ENCODE results near the gene TRAK1.

TRAK1 gene

GRCh38 chr3:42182555-42182954, 91.4 kb downstream of the TRAK1 start:
- no peak for DNase-seq

GRCh38 chr3:42183991-42184632, 93.0 kb downstream of the TRAK1 start:
- no peak for DNase-seq

GRCh38 chr3:42184651-42185443, 93.7 kb downstream of the TRAK1 start:
- no peak for DNase-seq

DNA sequence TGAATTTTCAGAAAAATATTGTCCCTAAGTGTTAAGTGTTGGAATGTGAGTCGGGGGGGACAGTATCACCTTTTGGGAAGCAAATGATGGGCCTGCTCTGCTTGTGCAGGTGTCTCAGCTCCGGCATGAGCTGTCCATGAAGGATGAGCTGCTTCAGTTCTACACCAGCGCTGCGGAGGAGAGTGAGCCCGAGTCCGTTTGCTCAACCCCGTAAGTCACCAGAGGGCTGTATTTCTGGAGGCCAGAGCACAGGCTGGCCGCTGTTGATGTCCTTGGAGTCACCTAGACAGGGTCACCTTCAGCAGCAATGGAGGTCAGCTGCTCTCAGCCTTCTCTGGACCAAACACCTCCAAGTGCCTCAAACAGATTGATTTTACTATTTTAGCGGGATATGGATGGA, 96.8 kb downstream of the TRAK1 start:
- DNase-seq = no peak

DNA sequence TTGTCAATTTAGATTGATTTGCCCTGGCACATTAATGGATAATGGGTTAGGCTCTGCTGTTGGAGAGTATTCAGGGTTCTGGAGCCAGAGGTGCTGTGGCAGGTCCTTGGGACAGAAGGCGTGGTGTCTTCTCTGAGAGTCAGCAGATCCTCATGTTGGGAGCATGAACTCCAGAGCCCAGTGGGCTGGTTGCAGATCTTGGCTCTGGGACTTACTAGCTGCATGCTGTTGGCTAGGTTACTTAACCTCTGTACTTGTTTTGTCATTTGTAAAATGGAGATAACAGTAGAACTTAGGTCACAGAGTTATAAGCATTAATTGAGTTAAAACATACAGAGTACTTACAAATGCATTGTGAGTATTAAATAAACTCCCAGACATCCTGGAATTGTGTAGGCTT, 97.2 kb downstream of the TRAK1 start:
- no peak for DNase-seq

- no peak for DNase-seq
Measured at GRCh38 chr3:42189001-42189460, 97.9 kb downstream of the TRAK1 start.

DNA sequence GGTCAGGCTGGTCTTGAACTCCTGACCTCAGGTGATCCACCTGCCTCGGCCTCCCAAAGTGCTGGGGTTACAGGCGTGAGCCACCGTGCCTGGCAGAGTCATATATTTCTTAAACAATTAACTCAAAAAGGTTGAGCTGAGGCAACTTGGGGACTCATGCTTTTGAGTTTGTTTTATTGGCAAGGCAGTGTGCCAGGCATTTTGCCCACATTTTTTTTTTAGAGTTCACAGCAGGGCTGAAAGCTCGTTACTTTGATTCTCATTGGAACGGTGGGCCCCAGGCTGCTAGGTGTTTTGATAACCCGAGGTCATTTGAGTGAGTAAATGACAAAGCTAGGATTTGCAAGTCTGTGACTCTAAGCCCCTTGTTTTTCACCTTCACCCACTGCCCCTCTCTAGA, 98.6 kb downstream of the TRAK1 start:
- DNase-seq = no peak

GRCh38 chr3:42190701-42191442, 99.7 kb downstream of the TRAK1 start:
- peak; percentile 81 for DNase-seq

DNA sequence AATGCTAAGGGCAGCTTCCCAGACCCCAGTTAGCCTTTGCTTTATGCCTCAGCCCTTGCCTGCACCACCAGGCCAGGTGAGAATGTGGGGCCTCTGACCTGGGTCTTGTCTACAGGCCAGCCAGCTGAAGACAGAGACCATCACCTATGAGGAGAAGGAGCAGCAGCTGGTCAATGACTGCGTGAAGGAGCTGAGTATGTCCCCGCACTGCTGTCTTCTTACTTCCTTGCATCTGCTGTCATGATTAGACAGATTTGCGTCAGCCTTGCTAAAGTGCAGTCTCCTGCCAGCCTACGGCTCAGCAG, 100.2 kb downstream of the TRAK1 start:
- no peak for DNase-seq

DNA sequence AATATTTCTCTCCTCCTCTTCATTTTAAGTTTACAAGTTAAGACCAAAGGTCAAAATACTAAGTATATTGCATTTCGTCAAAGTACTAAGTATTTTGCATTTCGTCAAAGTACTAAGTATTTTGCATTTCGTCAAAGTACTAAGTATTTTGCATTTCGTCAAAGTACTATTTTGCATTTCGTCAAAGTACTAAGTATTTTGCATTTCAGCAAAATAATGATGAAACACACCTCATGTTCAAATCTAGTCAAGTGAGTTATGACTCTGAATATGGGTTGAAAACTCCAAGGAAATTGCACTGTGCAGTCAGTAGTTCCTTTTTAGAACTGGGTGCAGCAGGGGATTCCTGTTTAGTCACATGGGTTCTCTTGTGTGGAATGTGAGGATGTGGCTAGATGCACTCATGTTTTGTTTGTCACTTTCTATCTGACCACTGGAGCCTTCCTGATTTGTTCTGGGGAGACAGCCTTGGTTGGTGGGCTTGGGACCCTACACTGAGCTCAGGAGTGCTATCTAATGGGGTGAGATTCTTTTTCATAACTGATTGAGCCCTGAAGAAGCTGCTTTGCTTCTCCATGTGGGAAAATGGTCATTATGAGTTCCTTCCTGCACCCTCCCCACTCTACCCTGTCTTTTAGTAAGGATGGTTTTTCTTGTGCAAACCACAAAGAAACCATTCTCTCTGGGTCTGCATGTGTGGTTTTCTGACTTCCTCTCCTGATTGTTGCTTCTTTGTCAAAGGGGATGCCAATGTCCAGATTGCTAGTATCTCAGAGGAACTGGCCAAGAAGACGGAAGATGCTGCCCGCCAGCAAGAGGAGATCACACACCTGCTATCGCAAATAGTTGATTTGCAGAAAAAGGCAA, 101.4 kb downstream of the TRAK1 start:
- peak; percentile 17 for DNase-seq

DNA sequence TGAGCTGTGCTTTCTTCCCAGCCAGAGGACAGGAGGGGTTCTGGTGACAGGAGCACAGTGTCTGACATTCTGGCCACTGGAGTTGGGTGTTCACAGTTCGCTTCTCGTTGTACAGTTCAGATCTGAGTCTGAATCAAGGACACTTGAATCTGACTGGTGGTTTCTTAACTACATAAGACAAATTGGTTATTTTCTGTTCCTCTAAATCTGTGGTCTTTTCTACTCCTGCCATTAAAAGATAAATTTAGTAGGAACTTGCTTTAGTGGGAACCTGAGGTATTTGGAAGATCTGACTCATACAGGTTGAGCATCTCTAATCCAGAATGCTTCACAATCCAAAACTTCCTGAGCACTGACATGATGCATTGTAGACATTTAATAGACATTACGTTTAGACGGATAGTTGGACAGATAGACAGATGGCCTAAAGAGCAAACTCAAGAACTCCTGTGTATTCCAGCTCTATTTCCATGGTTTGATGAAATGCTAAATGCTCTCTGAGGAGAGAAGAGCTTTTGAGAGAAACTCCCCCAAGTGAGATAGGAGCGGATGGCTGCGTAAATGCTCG, 103.9 kb downstream of the TRAK1 start:
- DNase-seq = no peak

DNA sequence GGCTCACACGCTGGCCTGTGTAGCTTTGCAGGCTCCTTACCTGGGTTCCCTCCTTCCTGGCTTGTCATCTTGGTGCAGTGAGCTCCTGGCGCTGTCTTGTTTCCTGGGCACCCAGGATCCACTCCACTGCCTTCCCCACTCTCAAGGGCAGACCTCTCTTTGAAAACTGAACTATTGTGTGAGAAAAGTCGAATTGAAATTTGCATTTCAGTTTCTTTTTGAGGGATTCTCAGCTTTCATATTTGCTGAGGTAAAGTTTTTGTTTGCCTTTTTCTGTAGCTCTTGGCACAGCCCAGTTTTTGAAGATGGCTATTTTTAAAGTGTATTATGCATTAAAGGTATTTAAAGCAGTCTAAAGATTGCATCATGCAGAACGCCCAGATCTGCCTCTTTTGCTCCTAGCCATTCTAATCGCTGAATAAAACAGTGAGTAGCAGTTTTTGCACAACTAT, 104.7 kb downstream of the TRAK1 start:
- no peak for DNase-seq

- no peak for DNase-seq
Measured at GRCh38 chr3:42198709-42199108, 107.6 kb downstream of the TRAK1 start.

DNA sequence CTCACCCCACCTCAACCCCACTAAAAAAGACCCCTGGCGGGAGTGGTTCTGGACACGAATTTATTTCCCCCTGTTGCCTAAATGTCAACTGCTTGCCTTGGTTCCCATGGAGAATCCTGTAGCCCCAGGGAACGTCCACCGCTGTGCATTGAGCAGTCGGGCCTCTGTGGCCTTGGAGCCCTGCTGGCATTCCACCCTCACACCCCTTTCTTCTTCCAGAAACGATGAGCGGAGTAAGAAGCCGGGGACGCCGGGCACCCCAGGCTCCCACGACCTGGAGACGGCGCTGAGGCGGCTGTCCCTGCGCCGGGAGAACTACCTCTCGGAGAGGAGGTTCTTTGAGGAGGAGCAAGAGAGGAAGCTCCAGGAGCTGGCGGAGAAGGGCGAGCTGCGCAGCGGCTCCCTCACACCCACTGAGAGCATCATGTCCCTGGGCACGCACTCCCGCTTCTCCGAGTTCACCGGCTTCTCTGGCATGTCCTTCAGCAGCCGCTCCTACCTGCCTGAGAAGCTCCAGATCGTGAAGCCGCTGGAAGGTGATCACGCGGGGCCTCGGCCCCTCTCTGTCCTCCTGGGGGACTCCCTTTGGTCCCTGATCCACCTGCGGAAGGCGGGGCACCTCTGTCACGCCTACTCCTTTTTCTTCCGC, 111.2 kb downstream of the TRAK1 start:
- DNase-seq = no peak

DNA sequence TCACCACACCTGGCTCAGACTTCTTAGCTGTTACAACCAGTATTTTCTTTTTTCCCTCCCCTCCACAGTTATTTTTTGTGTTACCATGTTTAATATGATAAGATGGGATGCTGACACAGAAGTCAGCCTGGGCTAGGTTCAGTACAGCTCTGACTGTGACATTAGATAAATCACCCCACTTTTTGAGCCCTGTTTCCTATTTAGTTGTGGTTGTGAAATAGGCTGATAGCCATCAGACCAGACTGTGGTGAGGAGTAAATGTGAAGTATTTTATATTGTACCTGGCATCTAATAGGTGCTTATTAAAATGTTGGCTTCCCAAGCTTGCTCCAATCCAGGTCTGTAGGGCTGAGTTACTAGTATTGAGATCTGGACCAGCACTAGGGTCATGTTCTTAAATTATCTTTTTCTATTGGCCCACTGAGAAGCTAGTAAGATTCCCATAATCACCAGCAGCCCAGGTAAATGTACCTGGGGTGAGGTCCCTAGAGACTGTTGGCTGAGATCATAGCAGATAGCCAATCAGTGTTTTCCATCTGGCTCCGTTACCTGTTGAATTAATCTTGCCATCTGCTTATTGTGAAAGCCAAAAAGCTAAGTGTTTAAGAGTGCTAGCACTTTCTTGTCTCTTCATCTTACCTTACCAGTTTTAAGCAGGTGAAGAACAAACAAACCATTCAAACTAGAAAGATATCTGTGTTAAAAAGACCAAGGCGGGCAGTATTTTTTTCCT, 113.9 kb downstream of the TRAK1 start:
- no peak for DNase-seq

- DNase-seq = no peak
Measured at GRCh38 chr3:42205800-42206514, 114.8 kb downstream of the TRAK1 start.

- no peak for DNase-seq
Measured at GRCh38 chr3:42209917-42210316, 118.8 kb downstream of the TRAK1 start.

DNA sequence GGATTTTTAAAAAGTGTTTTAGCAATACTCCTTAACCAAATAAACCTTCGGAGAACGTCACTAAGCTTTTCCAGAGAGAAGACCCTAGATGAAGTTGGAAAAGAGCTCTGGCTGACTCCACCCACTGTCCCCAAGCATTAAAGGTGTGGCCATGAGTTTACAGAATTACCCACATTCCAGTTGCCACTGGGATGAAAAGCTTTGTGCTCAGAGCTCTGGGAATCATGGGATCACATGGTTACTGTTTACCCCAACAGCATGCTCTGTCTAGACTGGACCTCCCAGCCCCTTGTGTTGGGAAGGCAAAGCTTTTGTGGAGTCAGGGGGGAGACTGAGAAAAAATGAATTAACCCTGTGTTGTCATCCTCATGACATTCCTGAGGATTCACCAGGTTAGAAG, 119.6 kb downstream of the TRAK1 start:
- no peak for DNase-seq

- no peak for DNase-seq
Measured at GRCh38 chr3:42213417-42213816, 122.3 kb downstream of the TRAK1 start.

GRCh38 chr3:42214064-42214463, 122.9 kb downstream of the TRAK1 start:
- DNase-seq = no peak

Measured in midbrain (tissue), 1 donor.